ENCODE measurements around the gene ARHGAP28. TPM values are rescaled to one million over a fixed set of nuclear protein-coding genes. Genes with fewer than 3 reads are reported as not detected.

The ARHGAP28 gene
- total RNA-seq, 1 experiment from 2014 or later, result 0.41 TPM

DNA sequence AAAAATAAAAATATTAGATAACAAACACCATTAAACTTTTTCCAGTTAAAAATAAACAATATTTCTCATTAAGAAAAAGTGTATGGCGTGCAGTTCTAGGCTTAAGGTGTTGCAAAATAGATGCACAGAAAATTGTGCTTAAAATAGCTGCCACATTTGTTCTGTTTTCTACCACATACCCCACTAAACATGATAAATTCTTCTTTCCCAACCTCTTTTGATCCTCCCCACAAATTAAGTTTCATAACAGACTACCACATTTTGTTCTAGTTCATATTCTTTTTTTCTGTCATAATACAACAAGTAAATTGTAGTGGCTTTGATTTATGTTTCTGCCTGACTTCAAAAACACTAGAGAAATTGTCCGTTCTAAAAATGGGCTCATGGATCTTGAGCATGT, 64.5 kb downstream of the ARHGAP28 start:
- Histone ChIP-seq H3K4me1 (ENCODE audit: control insufficient read depth, insufficient read depth, low read length) (no peaks in the 10 kb centered on the region), H3K27me3 (ENCODE audit: control insufficient read depth, insufficient read depth, low read length) (no peaks in the 10 kb centered on the region), H3K27ac (ENCODE audit: low read length) (no peak overlapping the region), H3K4me3 (ENCODE audit: low read depth in 2 of 2, low read length in 2 of 2) (no peak overlapping the region), H3K36me3 (ENCODE audit: control insufficient read depth, insufficient read depth, low read length) (no peaks in the 10 kb centered on the region), H3K9me3 (ENCODE audit: control insufficient read depth, insufficient read depth, low read depth, low read length) (no peaks in the 10 kb centered on the region)
- in situ Hi-C loops (cut with HindIII; ENCODE audit: low pct_unique_long_range_greater_than_20kb, low sequenced_read_pairs) (no loop called here), intact Hi-C loops (cut with micrococcal nuclease; ENCODE audit: unreplicated experiment) (no loop called here)
- TF ChIP-seq, protein P1, sequence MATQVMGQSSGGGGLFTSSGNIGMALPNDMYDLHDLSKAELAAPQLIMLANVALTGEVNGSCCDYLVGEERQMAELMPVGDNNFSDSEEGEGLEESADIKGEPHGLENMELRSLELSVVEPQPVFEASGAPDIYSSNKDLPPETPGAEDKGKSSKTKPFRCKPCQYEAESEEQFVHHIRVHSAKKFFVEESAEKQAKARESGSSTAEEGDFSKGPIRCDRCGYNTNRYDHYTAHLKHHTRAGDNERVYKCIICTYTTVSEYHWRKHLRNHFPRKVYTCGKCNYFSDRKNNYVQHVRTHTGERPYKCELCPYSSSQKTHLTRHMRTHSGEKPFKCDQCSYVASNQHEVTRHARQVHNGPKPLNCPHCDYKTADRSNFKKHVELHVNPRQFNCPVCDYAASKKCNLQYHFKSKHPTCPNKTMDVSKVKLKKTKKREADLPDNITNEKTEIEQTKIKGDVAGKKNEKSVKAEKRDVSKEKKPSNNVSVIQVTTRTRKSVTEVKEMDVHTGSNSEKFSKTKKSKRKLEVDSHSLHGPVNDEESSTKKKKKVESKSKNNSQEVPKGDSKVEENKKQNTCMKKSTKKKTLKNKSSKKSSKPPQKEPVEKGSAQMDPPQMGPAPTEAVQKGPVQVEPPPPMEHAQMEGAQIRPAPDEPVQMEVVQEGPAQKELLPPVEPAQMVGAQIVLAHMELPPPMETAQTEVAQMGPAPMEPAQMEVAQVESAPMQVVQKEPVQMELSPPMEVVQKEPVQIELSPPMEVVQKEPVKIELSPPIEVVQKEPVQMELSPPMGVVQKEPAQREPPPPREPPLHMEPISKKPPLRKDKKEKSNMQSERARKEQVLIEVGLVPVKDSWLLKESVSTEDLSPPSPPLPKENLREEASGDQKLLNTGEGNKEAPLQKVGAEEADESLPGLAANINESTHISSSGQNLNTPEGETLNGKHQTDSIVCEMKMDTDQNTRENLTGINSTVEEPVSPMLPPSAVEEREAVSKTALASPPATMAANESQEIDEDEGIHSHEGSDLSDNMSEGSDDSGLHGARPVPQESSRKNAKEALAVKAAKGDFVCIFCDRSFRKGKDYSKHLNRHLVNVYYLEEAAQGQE (IDR thresholded peaks at IDR 0.05; ENCODE audit: insufficient read depth in 1 of 2, low read depth in 2 of 2, low read length in 1 of 2), result no peak
- TF ChIP-seq SIN3A (IDR thresholded peaks at IDR 0.05; ENCODE audit: borderline replicate concordance, insufficient read depth, low read depth, low read length), result no peak
- TF ChIP-seq, protein P2, sequence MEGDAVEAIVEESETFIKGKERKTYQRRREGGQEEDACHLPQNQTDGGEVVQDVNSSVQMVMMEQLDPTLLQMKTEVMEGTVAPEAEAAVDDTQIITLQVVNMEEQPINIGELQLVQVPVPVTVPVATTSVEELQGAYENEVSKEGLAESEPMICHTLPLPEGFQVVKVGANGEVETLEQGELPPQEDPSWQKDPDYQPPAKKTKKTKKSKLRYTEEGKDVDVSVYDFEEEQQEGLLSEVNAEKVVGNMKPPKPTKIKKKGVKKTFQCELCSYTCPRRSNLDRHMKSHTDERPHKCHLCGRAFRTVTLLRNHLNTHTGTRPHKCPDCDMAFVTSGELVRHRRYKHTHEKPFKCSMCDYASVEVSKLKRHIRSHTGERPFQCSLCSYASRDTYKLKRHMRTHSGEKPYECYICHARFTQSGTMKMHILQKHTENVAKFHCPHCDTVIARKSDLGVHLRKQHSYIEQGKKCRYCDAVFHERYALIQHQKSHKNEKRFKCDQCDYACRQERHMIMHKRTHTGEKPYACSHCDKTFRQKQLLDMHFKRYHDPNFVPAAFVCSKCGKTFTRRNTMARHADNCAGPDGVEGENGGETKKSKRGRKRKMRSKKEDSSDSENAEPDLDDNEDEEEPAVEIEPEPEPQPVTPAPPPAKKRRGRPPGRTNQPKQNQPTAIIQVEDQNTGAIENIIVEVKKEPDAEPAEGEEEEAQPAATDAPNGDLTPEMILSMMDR (IDR thresholded peaks at IDR 0.05), result no peak
- no peak for DNase-seq (ENCODE audit: low read depth, low spot score)
- BruUV-seq (replicated peaks), result no TSS peak
- CTCF ChIA-PET, result no interaction called here
- no peak for ATAC-seq
- POLR2A ChIA-PET, result no interaction called here

DNA sequence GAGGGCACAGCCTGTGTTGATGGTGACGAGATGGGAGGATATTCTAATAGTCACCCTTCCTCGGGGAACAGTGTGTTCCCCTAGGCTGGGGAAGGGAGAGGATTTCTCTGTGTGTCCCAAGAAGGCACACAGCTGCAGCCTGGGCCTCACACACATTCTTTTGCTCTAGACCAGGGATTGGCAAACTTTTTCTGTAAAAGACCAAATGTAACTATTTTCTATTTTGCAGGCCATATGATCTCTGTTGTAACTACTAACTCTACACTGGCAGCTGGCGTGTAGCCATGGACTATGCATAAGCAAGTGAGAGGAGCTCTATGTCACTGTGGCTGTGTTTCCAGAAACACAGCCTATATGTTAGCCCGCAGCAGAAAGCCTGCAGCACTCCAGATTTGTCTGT, 65.8 kb downstream of the ARHGAP28 start:
- POLR2A ChIA-PET, result no interaction called here

More for the DNA sequence above, 65.8 kb downstream of the ARHGAP28 start:
- CTCF ChIA-PET, result no interaction called here
- TF ChIP-seq, protein P2 (IDR thresholded peaks at IDR 0.05), result no peak
- TF ChIP-seq, protein P1 (IDR thresholded peaks at IDR 0.05; ENCODE audit: insufficient read depth in 1 of 2, low read depth in 2 of 2, low read length in 1 of 2), result no peak
- TF ChIP-seq SIN3A (IDR thresholded peaks at IDR 0.05; ENCODE audit: borderline replicate concordance, insufficient read depth, low read depth, low read length), result no peak
- no peak for TF ChIP-seq TCF7L2 (IDR thresholded peaks at IDR 0.05; ENCODE audit: low read depth, low read length)
- TF ChIP-seq POLR2AphosphoS5 (IDR thresholded peaks at IDR 0.05; ENCODE audit: low read depth, low read length), result no peak
- no peaks in the 10 kb centered on the region for H3K27me3 ChIP-seq (ENCODE audit: control insufficient read depth, insufficient read depth, low read length)
- DNase-seq (ENCODE audit: low read depth, low spot score) (no peak), ATAC-seq (no peak)
- no peak overlapping the region for H3K4me3 ChIP-seq (ENCODE audit: low read depth in 2 of 2, low read length in 2 of 2)
- H3K27ac ChIP-seq (ENCODE audit: low read length), result no peak overlapping the region
- intact Hi-C loops (cut with micrococcal nuclease; ENCODE audit: unreplicated experiment) (no loop called here), in situ Hi-C loops (cut with HindIII; ENCODE audit: low pct_unique_long_range_greater_than_20kb, low sequenced_read_pairs) (no loop called here)
- no TSS peak for BruUV-seq (replicated peaks)
- no peaks in the 10 kb centered on the region for H3K4me1 ChIP-seq (ENCODE audit: control insufficient read depth, insufficient read depth, low read length)
- H3K9me3 ChIP-seq (ENCODE audit: control insufficient read depth, insufficient read depth, low read depth, low read length), result no peaks in the 10 kb centered on the region
- no peaks in the 10 kb centered on the region for H3K36me3 ChIP-seq (ENCODE audit: control insufficient read depth, insufficient read depth, low read length)
